VCaP (cell line): ENCODE data around the gene UST.

Experiments
- H3K27ac ChIP-seq: fragments of 450-650 bp; 2 replicates; pipeline ENCODE4 v1.5.1; 2017
- TF ChIP-seq, protein P1 (sequence below): fragments of 450-650 bp; conservative IDR thresholded peaks from 2 replicates; pipeline ENCODE4 v1.5.1; 2017; ENCODE audit warnings: mild to moderate bottlenecking, moderate library complexity

The UST gene

DNA sequence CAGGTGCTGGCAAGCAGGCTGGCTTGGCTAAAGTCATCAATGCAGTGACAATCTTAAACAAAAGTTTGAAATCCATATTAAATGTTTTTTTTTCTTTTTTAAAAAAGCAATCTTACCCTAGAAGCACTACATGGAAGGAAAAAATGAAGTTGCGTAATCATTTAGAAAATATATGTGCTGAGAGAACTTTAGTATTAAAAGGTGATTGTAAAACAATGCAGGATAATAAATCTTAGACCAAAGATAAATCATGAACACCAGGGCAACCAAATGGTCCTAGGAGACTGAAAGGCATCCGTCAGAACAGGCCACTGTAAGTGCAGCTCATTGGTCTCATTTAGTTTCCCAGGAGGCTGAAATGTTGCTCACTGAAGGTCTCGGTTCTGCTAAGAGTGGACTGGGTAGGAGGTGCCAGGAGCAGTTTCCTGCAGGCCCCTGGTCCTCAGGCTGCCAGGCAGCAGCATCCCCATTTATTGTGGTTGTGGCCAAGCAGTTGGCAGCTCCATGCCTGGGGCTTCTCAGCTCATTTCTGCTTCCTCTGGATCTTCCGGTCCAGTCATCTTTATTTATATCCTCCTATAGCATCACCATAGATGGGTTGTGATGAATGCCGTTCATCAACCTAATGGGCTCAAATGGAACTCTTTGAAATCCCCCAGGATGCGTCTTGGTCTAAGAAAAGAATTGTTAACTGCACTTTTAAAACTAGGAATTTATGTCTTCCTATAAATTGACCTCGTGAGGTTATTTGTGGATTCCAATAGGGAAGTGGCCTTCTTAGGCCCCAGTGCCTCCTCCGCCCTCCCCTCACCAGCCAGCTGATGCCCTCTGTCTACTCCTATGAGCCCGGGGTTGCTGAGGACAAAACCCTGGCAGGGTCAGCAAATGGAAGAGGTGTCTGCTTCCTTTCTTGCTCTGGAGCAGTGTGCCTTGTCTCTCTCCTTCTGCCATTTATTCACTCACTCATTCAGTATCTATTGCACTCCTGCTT lies 269.0 kb downstream of the UST start:
- H3K27ac ChIP-seq, result no peak overlapping the region

DNA sequence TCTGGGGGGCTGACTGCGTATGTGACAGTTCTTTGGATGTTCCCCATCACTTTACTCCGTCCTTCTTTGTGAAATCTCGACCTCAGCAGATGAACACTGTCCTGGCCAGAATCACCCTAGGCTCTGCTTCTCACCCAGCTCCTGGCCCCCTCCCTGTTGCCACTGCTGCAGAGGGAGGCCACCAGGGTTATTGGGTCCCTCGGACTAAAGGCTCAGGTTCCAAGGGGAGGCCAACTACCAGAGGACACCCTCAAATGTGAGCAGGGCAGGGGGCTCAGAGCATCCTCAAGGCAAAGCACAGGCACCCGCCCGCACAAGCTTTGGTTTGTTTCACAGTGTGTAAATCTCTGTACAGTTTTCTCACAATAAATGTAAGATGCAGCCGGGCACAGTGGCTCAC lies 269.9 kb downstream of the UST start:
- H3K27ac ChIP-seq, result no peak overlapping the region

More for the DNA sequence above, 269.0 kb downstream of the UST start:
- TF ChIP-seq, protein P1, sequence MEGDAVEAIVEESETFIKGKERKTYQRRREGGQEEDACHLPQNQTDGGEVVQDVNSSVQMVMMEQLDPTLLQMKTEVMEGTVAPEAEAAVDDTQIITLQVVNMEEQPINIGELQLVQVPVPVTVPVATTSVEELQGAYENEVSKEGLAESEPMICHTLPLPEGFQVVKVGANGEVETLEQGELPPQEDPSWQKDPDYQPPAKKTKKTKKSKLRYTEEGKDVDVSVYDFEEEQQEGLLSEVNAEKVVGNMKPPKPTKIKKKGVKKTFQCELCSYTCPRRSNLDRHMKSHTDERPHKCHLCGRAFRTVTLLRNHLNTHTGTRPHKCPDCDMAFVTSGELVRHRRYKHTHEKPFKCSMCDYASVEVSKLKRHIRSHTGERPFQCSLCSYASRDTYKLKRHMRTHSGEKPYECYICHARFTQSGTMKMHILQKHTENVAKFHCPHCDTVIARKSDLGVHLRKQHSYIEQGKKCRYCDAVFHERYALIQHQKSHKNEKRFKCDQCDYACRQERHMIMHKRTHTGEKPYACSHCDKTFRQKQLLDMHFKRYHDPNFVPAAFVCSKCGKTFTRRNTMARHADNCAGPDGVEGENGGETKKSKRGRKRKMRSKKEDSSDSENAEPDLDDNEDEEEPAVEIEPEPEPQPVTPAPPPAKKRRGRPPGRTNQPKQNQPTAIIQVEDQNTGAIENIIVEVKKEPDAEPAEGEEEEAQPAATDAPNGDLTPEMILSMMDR, result no peak

DNA sequence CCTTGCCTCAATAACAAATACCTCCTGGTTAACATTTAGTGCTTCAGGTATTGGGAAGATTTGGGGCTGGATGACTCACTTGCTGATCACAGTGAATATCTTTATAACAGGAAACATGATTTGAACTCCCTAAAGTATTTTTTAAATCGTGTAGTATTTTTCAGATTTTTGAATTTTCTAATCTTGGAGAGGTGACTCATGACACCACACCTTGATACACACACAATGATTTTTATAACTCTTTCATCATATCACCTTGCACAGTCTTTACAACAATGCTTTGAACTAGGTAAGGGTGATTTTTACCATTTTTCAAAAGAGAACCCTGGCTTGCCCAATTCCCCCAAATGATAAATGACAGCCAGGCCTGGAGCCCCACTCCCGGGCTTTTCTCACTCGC lies 273.5 kb downstream of the UST start:
- TF ChIP-seq, protein P1, result no peak
- H3K27ac ChIP-seq, result no peak overlapping the region

More for the DNA sequence above, 269.9 kb downstream of the UST start:
- TF ChIP-seq, protein P1, result no peak

DNA sequence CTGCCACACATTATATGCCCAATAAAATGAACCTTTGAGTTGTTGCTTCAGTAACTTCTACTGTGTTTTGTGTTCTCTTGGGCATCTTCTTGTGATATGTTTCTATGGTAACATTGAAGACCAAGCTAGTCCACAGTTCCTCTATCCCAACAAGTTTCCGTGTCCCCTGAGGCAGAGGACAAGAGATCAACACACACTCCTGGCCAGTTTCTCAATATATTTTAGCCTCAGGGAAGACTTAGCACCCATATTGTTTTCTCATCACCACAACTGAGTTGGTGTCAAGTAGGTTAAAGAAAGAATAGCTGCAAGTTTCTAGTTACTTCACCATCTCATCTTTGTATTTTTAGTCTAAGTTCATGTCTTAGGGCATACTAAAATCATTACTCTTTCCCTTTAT lies 277.5 kb downstream of the UST start:
- TF ChIP-seq, protein P1, result no peak
- H3K27ac ChIP-seq, result no peak overlapping the region

DNA sequence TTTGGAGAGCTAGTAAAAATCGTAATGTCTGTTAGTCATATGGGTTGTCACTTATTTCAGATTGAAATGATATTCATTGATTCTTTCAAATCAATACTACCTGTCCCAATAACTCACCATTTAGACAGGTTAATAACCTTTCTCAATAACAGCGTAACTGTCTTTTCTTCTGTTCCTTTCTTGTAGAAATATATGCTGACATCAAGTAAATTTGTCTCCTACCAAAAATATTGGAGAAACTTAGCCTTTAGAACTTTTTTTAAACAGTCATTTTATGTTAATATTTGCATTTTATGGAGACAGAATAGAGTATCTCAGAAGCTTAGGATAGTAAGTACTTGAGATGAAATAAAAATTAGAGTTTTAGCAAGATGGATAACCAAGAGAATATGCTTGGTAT lies 278.2 kb downstream of the UST start:
- no peak overlapping the region for H3K27ac ChIP-seq
- TF ChIP-seq, protein P1, result no peak

DNA sequence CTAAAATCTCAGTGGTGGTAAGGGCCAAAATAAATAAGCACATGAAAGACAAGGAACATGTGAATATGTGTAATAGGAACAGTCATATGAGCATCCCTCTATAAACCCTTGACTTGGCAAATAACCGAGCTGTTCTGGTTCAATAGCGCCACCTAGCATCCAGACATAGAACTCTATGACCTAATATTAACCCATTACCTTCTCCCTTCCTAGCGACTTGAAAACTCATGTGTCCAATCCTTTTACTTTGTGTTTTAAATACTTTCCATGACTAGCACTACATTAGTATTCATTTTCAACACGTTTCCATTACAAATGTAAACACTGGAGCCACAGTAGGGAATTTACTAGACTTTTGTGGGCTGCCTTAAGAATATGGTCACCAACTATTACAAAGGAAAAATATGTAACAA lies 279.7 kb downstream of the UST start:
- TF ChIP-seq, protein P1, result peak; percentile 82
- H3K27ac ChIP-seq, result peak overlapping the region; percentile 63

DNA sequence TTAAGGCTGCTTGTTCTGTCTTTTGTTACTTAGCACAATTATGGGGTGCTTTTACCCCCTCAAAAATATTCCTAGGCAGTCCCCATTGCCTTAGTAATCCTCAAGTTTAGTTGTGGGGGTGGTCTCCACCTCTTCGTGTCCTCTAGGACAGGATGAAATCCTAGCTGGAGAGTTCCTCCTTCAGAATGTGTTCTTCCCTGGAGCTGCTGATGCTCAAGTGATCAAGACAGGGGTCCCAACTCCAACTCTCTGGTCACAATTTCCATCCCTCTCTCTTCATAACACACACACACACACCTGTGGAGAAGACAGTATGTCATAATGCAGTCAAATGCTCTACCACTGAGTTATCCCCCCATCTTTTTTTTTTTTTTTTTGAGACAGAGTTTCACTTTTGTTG lies 280.7 kb downstream of the UST start:
- H3K27ac ChIP-seq, result no peak overlapping the region; the same call in 1 of the 2 replicates
- TF ChIP-seq, protein P1, result no peak
